ENCODE results near the gene LYPLAL1.

GRCh38 chr1:219257751-219258150 lies 84.1 kb downstream of the LYPLAL1 start:
- TF ChIP-seq CTCF (IDR thresholded peaks at IDR 0.05): no peak
- TF ChIP-seq POLR2A (IDR thresholded peaks at IDR 0.05): no peak
